Vagina (tissue), 2 donors: ENCODE measurements around the gene RBPJ. TPM values are rescaled to one million over a fixed set of nuclear protein-coding genes. Genes with fewer than 3 reads are reported as not detected.

ENCODE experiments used
- DNase-seq, 2 donors: peaks; one replicate each; pipeline ENCODE4 v3.0.0-alpha.2; 2017; ENCODE audit errors: extremely low spot score in 2 of 2
- H3K27ac ChIP-seq: fragments of 200-600 bp; sonication (generic); one replicate; pipeline ENCODE4 v1.5.1; 2019
- H3K27me3 ChIP-seq: fragments of 200-600 bp; sonication (generic); one replicate; pipeline ENCODE4 v1.5.1; 2019
- H3K36me3 ChIP-seq, 2 donors: fragments of 200-600 bp; sonication (generic); one replicate each; pipeline ENCODE4 v1.5.1; 2017 to 2019
- H3K4me1 ChIP-seq: fragments of 200-600 bp; sonication (generic); one replicate; pipeline ENCODE4 v1.5.1; 2019
- H3K4me3 ChIP-seq, 2 donors: fragments of 200-600 bp; sonication (generic); 1 replicate in 1 of 2; 2 replicates in 1 of 2; pipeline ENCODE4 v1.5.1; 2016 to 2019
- H3K9me3 ChIP-seq: fragments of 200-600 bp; sonication (generic); one replicate; pipeline ENCODE4 v1.5.1; 2019
- POLR2A ChIP-seq, 2 donors: fragments of 450-650 bp; IDR thresholded peaks; one replicate each; pipeline ENCODE4 v1.6.1; 2017; ENCODE audit warnings: antibody characterized with exemption in 2 of 2, mild to moderate bottlenecking in 2 of 2, moderate library complexity in 2 of 2
- POLR2AphosphoS5 ChIP-seq, 2 donors: sonication (generic); formaldehyde crosslinking; IDR thresholded peaks; one replicate each; pipeline ENCODE4 v1.9.0; 2017; ENCODE audit warnings: antibody characterized with exemption in 2 of 2, mild to moderate bottlenecking in 2 of 2, low read depth in 1 of 2; ENCODE audit not compliant: insufficient read depth in 1 of 2
- intact Hi-C: fragments of 100-400 bp; cut with DNase I; formaldehyde crosslinking; loops from one replicate; pipeline ENCODE4 v1.15.1; 2023
- total RNA-seq: library from RNA; depleted of rRNA; stranded (reverse); fragments of >200 nt; gene quantifications from one replicate; pipeline ENCODE4 v1.2.3, GENCODE V29; 2016
- TF ChIP-seq, protein P1 (sequence below), 3 experiments: fragments of 450-650 bp in 2 of 3; fragments of 200-600 bp in 1 of 3; sonication (generic) in 1 of 3; IDR thresholded peaks; one replicate each; pipeline ENCODE4 v1.5.1; 2017 to 2019; ENCODE audit warnings: antibody characterized with exemption in 3 of 3, mild to moderate bottlenecking in 2 of 3, moderate library complexity in 2 of 3

Gene RBPJ
- total RNA-seq, 1 donor from 2014 or later, result 50.8 TPM

GRCh38 chr4:26369581-26369980, 48.8 kb downstream of the RBPJ start:
- TF ChIP-seq POLR2AphosphoS5 (IDR thresholded peaks at IDR 0.05; ENCODE audit: insufficient read depth in 1 of 2, low read depth in 1 of 2), result no peak
- TF ChIP-seq POLR2A (IDR thresholded peaks at IDR 0.05), result no peak
- TF ChIP-seq, protein P1, sequence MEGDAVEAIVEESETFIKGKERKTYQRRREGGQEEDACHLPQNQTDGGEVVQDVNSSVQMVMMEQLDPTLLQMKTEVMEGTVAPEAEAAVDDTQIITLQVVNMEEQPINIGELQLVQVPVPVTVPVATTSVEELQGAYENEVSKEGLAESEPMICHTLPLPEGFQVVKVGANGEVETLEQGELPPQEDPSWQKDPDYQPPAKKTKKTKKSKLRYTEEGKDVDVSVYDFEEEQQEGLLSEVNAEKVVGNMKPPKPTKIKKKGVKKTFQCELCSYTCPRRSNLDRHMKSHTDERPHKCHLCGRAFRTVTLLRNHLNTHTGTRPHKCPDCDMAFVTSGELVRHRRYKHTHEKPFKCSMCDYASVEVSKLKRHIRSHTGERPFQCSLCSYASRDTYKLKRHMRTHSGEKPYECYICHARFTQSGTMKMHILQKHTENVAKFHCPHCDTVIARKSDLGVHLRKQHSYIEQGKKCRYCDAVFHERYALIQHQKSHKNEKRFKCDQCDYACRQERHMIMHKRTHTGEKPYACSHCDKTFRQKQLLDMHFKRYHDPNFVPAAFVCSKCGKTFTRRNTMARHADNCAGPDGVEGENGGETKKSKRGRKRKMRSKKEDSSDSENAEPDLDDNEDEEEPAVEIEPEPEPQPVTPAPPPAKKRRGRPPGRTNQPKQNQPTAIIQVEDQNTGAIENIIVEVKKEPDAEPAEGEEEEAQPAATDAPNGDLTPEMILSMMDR (IDR thresholded peaks at IDR 0.05), result no peak
- DNase-seq, result no peak
- intact Hi-C loops, result no loop called here
- Histone ChIP-seq H3K27me3 (no peaks in the 10 kb centered on the region), H3K4me3 (no peak overlapping the region), H3K4me1 (peaks cover 8% of the 10 kb centered on the region), H3K27ac (no peak overlapping the region), H3K9me3 (no peaks in the 10 kb centered on the region), H3K36me3 (no peaks in the 10 kb centered on the region)

DNA sequence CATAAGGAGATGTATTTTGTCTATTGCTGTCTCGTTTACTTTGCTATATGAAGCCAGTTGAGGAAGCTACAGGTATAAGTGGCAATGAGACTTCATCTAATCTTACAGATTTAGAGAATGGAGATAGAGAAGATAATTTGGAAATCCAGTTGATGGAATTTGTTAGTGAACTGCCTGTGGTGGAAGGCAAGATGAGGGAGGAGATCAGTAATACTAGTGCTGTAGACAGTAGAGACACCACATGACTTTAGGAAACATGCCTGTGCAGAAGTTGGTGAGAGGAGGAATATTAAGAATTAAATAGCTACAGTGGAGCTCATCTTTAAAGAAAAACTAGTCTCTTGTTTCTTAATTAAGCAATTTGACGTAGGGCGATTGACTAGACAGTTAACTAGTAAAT, 51.3 kb downstream of the RBPJ start:
- intact Hi-C loops, result no loop called here
- no peak overlapping the region for H3K27ac ChIP-seq
- DNase-seq, result no peak
- no peaks in the 10 kb centered on the region for H3K9me3 ChIP-seq
- no peaks in the 10 kb centered on the region for H3K36me3 ChIP-seq
- H3K27me3 ChIP-seq, result no peaks in the 10 kb centered on the region
- TF ChIP-seq POLR2A (IDR thresholded peaks at IDR 0.05) (no peak), POLR2AphosphoS5 (IDR thresholded peaks at IDR 0.05; ENCODE audit: insufficient read depth in 1 of 2, low read depth in 1 of 2) (no peak)
- TF ChIP-seq, protein P1 (IDR thresholded peaks at IDR 0.05), result no peak
- peaks cover 16% of the 10 kb centered on the region for H3K4me1 ChIP-seq
- no peak overlapping the region for H3K4me3 ChIP-seq

- no peak overlapping the region for H3K27ac ChIP-seq
- no peaks in the 10 kb centered on the region for H3K27me3 ChIP-seq
- DNase-seq, result no peak
- no peak for TF ChIP-seq POLR2AphosphoS5 (IDR thresholded peaks at IDR 0.05; ENCODE audit: insufficient read depth in 1 of 2, low read depth in 1 of 2)
- TF ChIP-seq POLR2A (IDR thresholded peaks at IDR 0.05), result no peak
- TF ChIP-seq, protein P1 (IDR thresholded peaks at IDR 0.05), result no peak
- intact Hi-C loops, result no loop called here
- peaks cover 17% of the 10 kb centered on the region for H3K4me1 ChIP-seq
- no peaks in the 10 kb centered on the region for H3K9me3 ChIP-seq
- H3K4me3 ChIP-seq, result no peak overlapping the region
- H3K36me3 ChIP-seq, result no peaks in the 10 kb centered on the region
Measured at GRCh38 chr4:26372525-26373172, 51.8 kb downstream of the RBPJ start.

DNA sequence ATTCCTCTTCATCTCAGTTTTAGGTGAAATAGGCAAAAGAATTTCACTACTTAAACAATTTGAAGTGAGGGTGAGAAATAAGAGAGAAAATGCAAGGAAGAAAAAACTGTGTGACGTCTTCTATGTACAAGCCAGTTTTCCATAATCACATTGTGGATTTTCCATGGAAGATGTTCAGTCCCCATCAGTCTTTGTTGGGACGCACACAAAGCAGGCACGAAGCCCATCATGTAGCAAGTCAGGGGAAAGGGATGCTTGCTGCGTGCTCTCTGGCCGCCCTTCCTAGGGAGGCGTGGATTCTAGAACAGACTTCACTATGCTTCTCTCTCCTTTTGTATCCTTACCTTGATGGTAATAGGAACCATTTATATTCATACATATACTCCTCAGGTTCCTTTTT, 54.7 kb downstream of the RBPJ start:
- no peak for DNase-seq
- H3K27me3 ChIP-seq, result no peaks in the 10 kb centered on the region
- no peak overlapping the region for H3K4me3 ChIP-seq
- intact Hi-C loops, result no loop called here
- TF ChIP-seq POLR2A (IDR thresholded peaks at IDR 0.05) (no peak), POLR2AphosphoS5 (IDR thresholded peaks at IDR 0.05; ENCODE audit: insufficient read depth in 1 of 2, low read depth in 1 of 2) (no peak)
- TF ChIP-seq, protein P1 (IDR thresholded peaks at IDR 0.05), result no peak
- no peaks in the 10 kb centered on the region for H3K9me3 ChIP-seq
- no peak overlapping the region for H3K27ac ChIP-seq
- H3K4me1 ChIP-seq, result peaks cover 27% of the 10 kb centered on the region
- H3K36me3 ChIP-seq, result no peaks in the 10 kb centered on the region
